ENCODE results near the gene LPCAT3. TPM values are rescaled to one million over a fixed set of nuclear protein-coding genes. Genes with fewer than 3 reads are reported as not detected.

Gene LPCAT3
- total RNA-seq, 1 experiment from 2014 or later: 45.8 TPM

DNA sequence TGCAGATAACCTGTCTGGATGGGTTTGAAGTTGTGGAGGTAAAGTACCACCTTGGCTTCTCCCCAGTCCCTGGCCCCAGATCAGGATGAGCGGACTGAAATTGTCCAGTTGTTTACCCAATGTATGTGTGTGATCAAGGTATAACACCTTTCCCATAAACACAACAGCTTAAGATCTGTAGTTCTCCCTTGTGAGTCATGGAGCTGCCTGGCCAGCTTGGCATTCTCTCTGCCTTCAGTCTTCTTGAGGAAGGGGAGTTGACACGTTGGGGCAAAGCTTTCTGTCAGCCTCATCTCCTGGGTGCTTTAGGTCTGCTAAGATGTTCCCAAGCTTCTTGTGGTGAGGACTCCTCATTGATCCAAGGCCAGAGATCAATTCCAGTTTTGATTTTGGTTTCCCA is 48.3 kb upstream of the LPCAT3 start:
- no TSS peak for BruUV-seq (replicated peaks)
- H3K4me2 ChIP-seq (ENCODE audit: low read length): no peak overlapping the region
- intact Hi-C loops (cut with micrococcal nuclease): no loop called here

More for the DNA sequence above, 48.3 kb upstream of the LPCAT3 start:
- H2AFZ ChIP-seq (ENCODE audit: low read depth, low read length, poor library complexity, severe bottlenecking): no peak overlapping the region
- H3K9me2 ChIP-seq (ENCODE audit: insufficient read depth): no peaks in the 10 kb centered on the region
- no peaks in the 10 kb centered on the region for H3K79me2 ChIP-seq (ENCODE audit: insufficient read depth, low read length)
- RAD21 ChIA-PET (ENCODE audit: low non-redundant PET in 1 of 2, low total read pairs in 2 of 2, uncharacterized antibody in 2 of 2, unreplicated experiment in 2 of 2): no interaction called here
- POLR2A ChIA-PET: no interaction called here
- no peaks in the 10 kb centered on the region for H3K27me3 ChIP-seq (ENCODE audit: insufficient read depth, low read length)
- H3K36me3 ChIP-seq (ENCODE audit: control insufficient read depth in 1 of 2, insufficient read depth in 2 of 2, low read length in 2 of 2): no peaks in the 10 kb centered on the region
- H4K20me1 ChIP-seq (ENCODE audit: insufficient read depth): no peaks in the 10 kb centered on the region
- H3K9ac ChIP-seq (ENCODE audit: low read length): no peak overlapping the region
- CTCF ChIA-PET: no interaction called here
- no peaks in the 10 kb centered on the region for H3K4me1 ChIP-seq (ENCODE audit: control insufficient read depth in 1 of 2, insufficient read depth in 2 of 2, low read length in 2 of 2)
- no peaks in the 10 kb centered on the region for H3K9me3 ChIP-seq (ENCODE audit: control insufficient read depth in 1 of 2, insufficient read depth in 1 of 2, low read depth in 1 of 2, low read length in 2 of 2)
- H3K4me3 ChIP-seq (replicated peaks in 1 of 2; ENCODE audit: low read depth in 1 of 2, low read length in 2 of 2): no peak overlapping the region
- H3K27ac ChIP-seq (ENCODE audit: low read depth, low read length): no peak overlapping the region
- TF ChIP-seq EGR1 (IDR thresholded peaks at IDR 0.05; ENCODE audit: low read depth) (no peak), ZFX (IDR thresholded peaks at IDR 0.05) (no peak), YY1 (IDR thresholded peaks at IDR 0.05; ENCODE audit: extremely low read depth, insufficient replicate concordance, low read depth, low read length) (no peak), CEBPB (IDR thresholded peaks at IDR 0.05; ENCODE audit: low read depth) (no peak), CTCF (IDR thresholded peaks at IDR 0.05 in 2 of 3, conservative IDR thresholded peaks at IDR 0.05 in 1 of 3; ENCODE audit: borderline replicate concordance in 1 of 3, insufficient read depth in 1 of 3, low read depth in 2 of 3, low read length in 2 of 3) (no peak), EZH2 (IDR thresholded peaks at IDR 0.05) (no peak), JUND (IDR thresholded peaks at IDR 0.05) (no peak), CBX3 (IDR thresholded peaks at IDR 0.05; ENCODE audit: low read depth) (no peak)
- ATAC-seq (no peak), DNase-seq (ENCODE audit: low read depth, low spot score) (no peak)

Measured in HCT116 (cell line).